ENCODE measurements around the gene ABCF3. TPM values are rescaled to one million over a fixed set of nuclear protein-coding genes. Genes with fewer than 3 reads are reported as not detected.

The ABCF3 gene
- total RNA-seq, 1 donor from 2014 or later, result 60.5 TPM

GRCh38 chr3:184186902-184187207 is 856 bp downstream of the ABCF3 start:
- Mint-ChIP-seq H3K9me3 (ENCODE audit: unreplicated experiment) (no peaks in the 10 kb centered on the region), H3K27ac (ENCODE audit: unreplicated experiment) (peak overlapping the region; percentile 94), H3K4me1 (ENCODE audit: unreplicated experiment) (peaks cover 30% of the 10 kb centered on the region), H3K27me3 (ENCODE audit: unreplicated experiment) (no peaks in the 10 kb centered on the region), H3K4me3 (ENCODE audit: unreplicated experiment) (peak overlapping the region; percentile 98), H3K36me3 (ENCODE audit: unreplicated experiment) (peaks cover 30% of the 10 kb centered on the region)
- no peak for TF ChIP-seq CTCF (IDR thresholded peaks at IDR 0.05)
- DNase-seq (ENCODE audit: extremely low spot score, unreplicated experiment), result no peak

- no peak overlapping the region for H3K4me3 Mint-ChIP-seq (ENCODE audit: unreplicated experiment)
- no peaks in the 10 kb centered on the region for H3K27me3 Mint-ChIP-seq (ENCODE audit: unreplicated experiment)
- H3K36me3 Mint-ChIP-seq (ENCODE audit: unreplicated experiment), result peaks cover 34% of the 10 kb centered on the region
- H3K27ac Mint-ChIP-seq (ENCODE audit: unreplicated experiment), result no peak overlapping the region
- DNase-seq (ENCODE audit: extremely low spot score, unreplicated experiment), result no peak
- no peaks in the 10 kb centered on the region for H3K9me3 Mint-ChIP-seq (ENCODE audit: unreplicated experiment)
- peaks cover 30% of the 10 kb centered on the region for H3K4me1 Mint-ChIP-seq (ENCODE audit: unreplicated experiment)
- TF ChIP-seq CTCF (IDR thresholded peaks at IDR 0.05), result no peak
Measured at GRCh38 chr3:184188080-184188479, 2.1 kb downstream of the ABCF3 start.

GRCh38 chr3:184189421-184189820 is 3.4 kb downstream of the ABCF3 start:
- Mint-ChIP-seq H3K36me3 (ENCODE audit: unreplicated experiment) (peaks cover 35% of the 10 kb centered on the region), H3K9me3 (ENCODE audit: unreplicated experiment) (no peaks in the 10 kb centered on the region), H3K4me1 (ENCODE audit: unreplicated experiment) (peaks cover 27% of the 10 kb centered on the region), H3K27me3 (ENCODE audit: unreplicated experiment) (no peaks in the 10 kb centered on the region), H3K27ac (ENCODE audit: unreplicated experiment) (no peak overlapping the region), H3K4me3 (ENCODE audit: unreplicated experiment) (no peak overlapping the region)
- no peak for TF ChIP-seq CTCF (IDR thresholded peaks at IDR 0.05)
- DNase-seq (ENCODE audit: extremely low spot score, unreplicated experiment), result no peak

- H3K4me1 Mint-ChIP-seq (ENCODE audit: unreplicated experiment), result peaks cover 3% of the 10 kb centered on the region
- TF ChIP-seq CTCF (IDR thresholded peaks at IDR 0.05), result no peak
- DNase-seq (ENCODE audit: extremely low spot score, unreplicated experiment), result no peak
- H3K27me3 Mint-ChIP-seq (ENCODE audit: unreplicated experiment), result no peaks in the 10 kb centered on the region
- peaks cover 47% of the 10 kb centered on the region for H3K36me3 Mint-ChIP-seq (ENCODE audit: unreplicated experiment)
- no peak overlapping the region for H3K4me3 Mint-ChIP-seq (ENCODE audit: unreplicated experiment)
- H3K27ac Mint-ChIP-seq (ENCODE audit: unreplicated experiment), result no peak overlapping the region
- H3K9me3 Mint-ChIP-seq (ENCODE audit: unreplicated experiment), result no peaks in the 10 kb centered on the region
Measured at GRCh38 chr3:184192889-184193288, 6.9 kb downstream of the ABCF3 start.

- Mint-ChIP-seq H3K27me3 (ENCODE audit: unreplicated experiment) (no peaks in the 10 kb centered on the region), H3K9me3 (ENCODE audit: unreplicated experiment) (no peaks in the 10 kb centered on the region), H3K36me3 (ENCODE audit: unreplicated experiment) (peaks cover 47% of the 10 kb centered on the region), H3K4me3 (ENCODE audit: unreplicated experiment) (no peak overlapping the region), H3K4me1 (ENCODE audit: unreplicated experiment) (no peaks in the 10 kb centered on the region), H3K27ac (ENCODE audit: unreplicated experiment) (no peak overlapping the region)
- DNase-seq (ENCODE audit: extremely low spot score, unreplicated experiment), result no peak
- TF ChIP-seq CTCF (IDR thresholded peaks at IDR 0.05), result no peak
Measured at GRCh38 chr3:184193991-184194539, 8.1 kb downstream of the ABCF3 start.

All from osteocyte (in vitro differentiated cells).